Osteocyte (in vitro differentiated cells): Measurements from ENCODE around the gene CYTH2. TPM values are rescaled to one million over a fixed set of nuclear protein-coding genes. Genes with fewer than 3 reads are reported as not detected.

ENCODE experiments used
- DNase-seq: peaks from one replicate; pipeline ENCODE4 v3.0.0; 2021; ENCODE audit warnings: mixed read lengths; ENCODE audit not compliant: unreplicated experiment; ENCODE audit errors: extremely low spot score
- H3K27ac Mint-ChIP-seq: one replicate; pipeline ENCODE4 v1.8.0; 2021; ENCODE audit warnings: mild to moderate bottlenecking, mixed read lengths; ENCODE audit not compliant: unreplicated experiment
- H3K27me3 Mint-ChIP-seq: one replicate; pipeline ENCODE4 v1.8.0; 2021; ENCODE audit warnings: mixed read lengths; ENCODE audit not compliant: unreplicated experiment
- H3K36me3 Mint-ChIP-seq: one replicate; pipeline ENCODE4 v1.8.0; 2021; ENCODE audit warnings: mixed read lengths; ENCODE audit not compliant: unreplicated experiment
- H3K4me1 Mint-ChIP-seq: one replicate; pipeline ENCODE4 v1.8.0; 2021; ENCODE audit warnings: mixed read lengths; ENCODE audit not compliant: unreplicated experiment
- H3K4me3 Mint-ChIP-seq: one replicate; pipeline ENCODE4 v1.8.0; 2021; ENCODE audit warnings: mild to moderate bottlenecking, moderate library complexity, mixed read lengths; ENCODE audit not compliant: unreplicated experiment
- H3K9me3 Mint-ChIP-seq: one replicate; pipeline ENCODE4 v1.8.0; 2021; ENCODE audit warnings: mixed read lengths; ENCODE audit not compliant: unreplicated experiment
- CTCF ChIP-seq: fragments of 200-600 bp; sonication (generic); IDR thresholded peaks from 2 replicates; pipeline ENCODE4 v1.5.0; 2021; ENCODE audit warnings: antibody characterized with exemption, mild to moderate bottlenecking, moderate library complexity
- total RNA-seq: library from RNA; stranded (reverse); gene quantifications from 2 replicates; pipeline ENCODE4 v1.2.1, GENCODE V29; 2021

Gene CYTH2
- total RNA-seq, 1 donor from 2014 or later = 107 TPM

GRCh38 chr19:48477067-48477685 lies 8.0 kb downstream of the CYTH2 start:
- Mint-ChIP-seq H3K27me3 (no peaks in the 10 kb centered on the region), H3K4me3 (no peak overlapping the region), H3K4me1 (peaks cover 13% of the 10 kb centered on the region), H3K9me3 (no peaks in the 10 kb centered on the region), H3K27ac (no peak overlapping the region), H3K36me3 (peaks cover 32% of the 10 kb centered on the region)
- no peak for TF ChIP-seq CTCF
- no peak for DNase-seq

DNA sequence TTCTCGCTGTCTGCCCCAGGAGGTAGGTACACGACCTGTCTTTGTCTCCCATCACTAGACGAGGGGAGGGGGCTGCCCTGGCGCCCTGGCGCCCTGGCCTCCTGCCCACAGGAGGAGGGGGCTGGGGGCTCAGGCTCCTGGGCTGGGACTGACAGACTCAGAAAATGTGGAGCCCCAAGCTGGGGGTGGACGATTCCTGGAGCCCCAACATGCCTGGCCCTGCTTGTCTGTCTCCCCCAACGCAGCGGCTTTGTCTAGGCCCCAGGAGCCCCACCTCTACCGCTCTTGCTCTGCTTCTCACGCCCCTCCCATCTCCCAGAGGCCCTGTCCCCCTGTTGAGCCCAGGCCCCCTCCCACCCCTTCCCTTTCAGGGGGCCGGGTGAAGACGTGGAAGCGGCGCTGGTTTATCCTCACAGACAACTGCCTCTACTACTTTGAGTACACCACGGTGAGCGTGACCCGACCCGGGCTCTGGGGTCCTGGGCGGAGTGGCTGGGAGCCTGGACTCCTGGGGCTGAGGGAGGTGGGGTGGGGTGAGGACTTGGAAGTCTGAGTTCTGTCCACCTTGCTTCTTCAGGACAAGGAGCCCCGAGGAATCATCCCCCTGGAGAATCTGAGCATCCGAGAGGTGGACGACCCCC lies 8.6 kb downstream of the CYTH2 start:
- Mint-ChIP-seq H3K27me3 (no peaks in the 10 kb centered on the region), H3K36me3 (peaks cover 28% of the 10 kb centered on the region), H3K9me3 (no peaks in the 10 kb centered on the region)

DNA sequence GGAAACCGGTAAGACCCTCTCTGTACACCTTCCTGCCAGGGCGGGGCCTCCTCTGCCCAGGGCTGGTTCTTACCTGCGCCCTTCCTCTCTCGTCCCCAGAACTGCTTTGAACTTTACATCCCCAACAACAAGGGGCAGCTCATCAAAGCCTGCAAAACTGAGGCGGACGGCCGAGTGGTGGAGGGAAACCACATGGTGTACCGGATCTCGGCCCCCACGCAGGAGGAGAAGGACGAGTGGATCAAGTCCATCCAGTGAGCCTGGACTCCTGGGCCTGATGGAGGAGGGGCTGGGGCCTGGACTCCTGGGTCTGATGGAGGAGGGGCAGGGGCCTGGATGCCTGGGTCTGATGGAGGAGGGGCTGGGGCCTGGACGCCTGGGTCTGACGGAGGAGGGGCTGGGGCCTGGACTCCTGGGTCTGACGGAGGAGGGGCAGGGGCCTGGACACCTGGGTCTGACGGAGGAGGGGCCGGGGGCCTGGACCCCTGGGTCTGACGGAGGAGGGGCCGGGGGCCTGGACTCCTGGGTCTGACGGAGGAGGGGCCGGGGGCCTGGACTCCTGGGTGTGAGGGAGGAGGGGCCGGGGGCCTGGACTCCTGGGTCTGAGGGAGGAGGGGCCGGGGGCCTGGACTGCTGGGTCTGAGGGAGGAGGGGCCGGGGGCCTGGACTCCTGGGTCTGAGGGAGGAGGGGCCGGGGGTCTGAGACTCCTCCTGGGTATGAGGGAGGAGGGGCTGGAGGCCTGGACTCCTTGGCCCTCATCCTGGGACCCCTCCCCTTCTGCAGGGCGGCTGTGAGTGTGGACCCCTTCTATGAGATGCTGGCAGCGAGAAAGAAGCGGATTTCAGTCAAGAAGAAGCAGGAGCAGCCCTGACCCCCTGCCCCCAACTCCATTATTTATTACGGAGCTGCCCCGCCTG lies 9.4 kb downstream of the CYTH2 start:
- Mint-ChIP-seq H3K9me3 (no peaks in the 10 kb centered on the region), H3K4me3 (no peak overlapping the region), H3K27ac (peak overlapping the region; percentile 41), H3K27me3 (no peaks in the 10 kb centered on the region), H3K4me1 (peaks cover 19% of the 10 kb centered on the region), H3K36me3 (peaks cover 23% of the 10 kb centered on the region)
- TF ChIP-seq CTCF = no peak
- DNase-seq = no peak

More for the DNA sequence above, 8.6 kb downstream of the CYTH2 start:
- H3K4me1 Mint-ChIP-seq = peaks cover 16% of the 10 kb centered on the region
- H3K4me3 Mint-ChIP-seq = no peak overlapping the region
- TF ChIP-seq CTCF = no peak
- no peak overlapping the region for H3K27ac Mint-ChIP-seq
- no peak for DNase-seq

GRCh38 chr19:48479686-48480085 lies 10.5 kb downstream of the CYTH2 start:
- Mint-ChIP-seq H3K36me3 (peaks cover 19% of the 10 kb centered on the region), H3K4me3 (no peak overlapping the region)

More at GRCh38 chr19:48479686-48480085, 10.5 kb downstream of the CYTH2 start:
- DNase-seq = no peak
- no peaks in the 10 kb centered on the region for H3K27me3 Mint-ChIP-seq
- peaks cover 19% of the 10 kb centered on the region for H3K4me1 Mint-ChIP-seq
- no peak overlapping the region for H3K27ac Mint-ChIP-seq
- no peak for TF ChIP-seq CTCF
- H3K9me3 Mint-ChIP-seq = no peaks in the 10 kb centered on the region
